SK-N-SH (cell line): ENCODE data around the gene ATP5F1D.
"Not testable (repeated sequence)": the region's sequence is repeated elsewhere in the genome, so short reads cannot be mapped to it uniquely, and the experiment has no call there.

Source experiments
- CTCF ChIP-seq: fragments of 200-600 bp; sonication (generic); IDR thresholded peaks from 2 replicates; pipeline ENCODE4 v1.6.1; 2017; ENCODE audit warnings: antibody characterized with exemption, mild to moderate bottlenecking, moderate library complexity
- FOXM1 ChIP-seq: IDR thresholded peaks from 2 replicates; pipeline ENCODE4 v1.4.0; 2012; ENCODE audit warnings: low read depth, mild to moderate bottlenecking
- MAX ChIP-seq: IDR thresholded peaks from 2 replicates; pipeline ENCODE4 v1.4.0; 2012; ENCODE audit warnings: low read depth
- RXRA ChIP-seq: IDR thresholded peaks from 2 replicates; pipeline ENCODE4 v1.4.0; 2012; ENCODE audit warnings: low read depth, mild to moderate bottlenecking, borderline replicate concordance
- SIN3A ChIP-seq: IDR thresholded peaks from 2 replicates; pipeline ENCODE4 v1.6.1; 2012; ENCODE audit warnings: low read depth, mild to moderate bottlenecking, low read length, moderate library complexity, borderline replicate concordance

- TF ChIP-seq SIN3A, FOXM1, CTCF, RXRA, MAX: not testable (repeated sequence)
Measured at GRCh38 chr19:1208830-1209229, 32.7 kb upstream of the ATP5F1D start.
